ENCODE measurements around the gene FAM114A1. TPM values are rescaled to one million over a fixed set of nuclear protein-coding genes. Genes with fewer than 3 reads are reported as not detected.
"Not testable (repeated sequence)": the region's sequence is repeated elsewhere in the genome, so short reads cannot be mapped to it uniquely, and the experiment has no call there.

The FAM114A1 gene
- total RNA-seq, 1 experiment from 2014 or later, result 32.0 TPM

- H3K4me3 ChIP-seq (ENCODE audit: low read depth in 2 of 2, low read length in 2 of 2), result no peak overlapping the region
- CTCF ChIA-PET, result no interaction called here
- no peaks in the 10 kb centered on the region for H3K9me3 ChIP-seq (ENCODE audit: control insufficient read depth, insufficient read depth, low read depth, low read length)
- POLR2A ChIA-PET, result no interaction called here
- ATAC-seq, result no peak
- DNase-seq (ENCODE audit: low read depth, low spot score), result no peak
- no peaks in the 10 kb centered on the region for H3K36me3 ChIP-seq (ENCODE audit: control insufficient read depth, insufficient read depth, low read length)
- H3K27me3 ChIP-seq (ENCODE audit: control insufficient read depth, insufficient read depth, low read length), result no peaks in the 10 kb centered on the region
- no TSS peak for BruUV-seq (replicated peaks)
- intact Hi-C loops (cut with micrococcal nuclease; ENCODE audit: unreplicated experiment), result no loop called here
- TF ChIP-seq CTCF (IDR thresholded peaks at IDR 0.05), result no peak
- TF ChIP-seq TCF7L2 (IDR thresholded peaks at IDR 0.05; ENCODE audit: low read depth, low read length), result no peak
- TF ChIP-seq SIN3A (IDR thresholded peaks at IDR 0.05; ENCODE audit: borderline replicate concordance, insufficient read depth, low read depth, low read length), result no peak
- TF ChIP-seq POLR2AphosphoS5 (IDR thresholded peaks at IDR 0.05; ENCODE audit: low read depth, low read length), result no peak
- no peak for TF ChIP-seq REST (IDR thresholded peaks at IDR 0.05; ENCODE audit: insufficient read depth in 1 of 2, low read depth in 2 of 2, low read length in 1 of 2)
- H3K27ac ChIP-seq (ENCODE audit: low read length), result no peak overlapping the region
- in situ Hi-C loops (cut with HindIII; ENCODE audit: low pct_unique_long_range_greater_than_20kb, low sequenced_read_pairs), result no loop called here
- H3K4me1 ChIP-seq (ENCODE audit: control insufficient read depth, insufficient read depth, low read length), result no peaks in the 10 kb centered on the region
Observed at GRCh38 chr4:38911257-38911656, 43.7 kb downstream of the FAM114A1 start.

- ChIA-PET CTCF (no interaction called here), POLR2A (no interaction called here)
- in situ Hi-C loops (cut with HindIII; ENCODE audit: low pct_unique_long_range_greater_than_20kb, low sequenced_read_pairs) (no loop called here), intact Hi-C loops (cut with micrococcal nuclease; ENCODE audit: unreplicated experiment) (no loop called here)
- H3K4me3 ChIP-seq (ENCODE audit: low read depth in 2 of 2, low read length in 2 of 2), result no peak overlapping the region
- no peaks in the 10 kb centered on the region for H3K36me3 ChIP-seq (ENCODE audit: control insufficient read depth, insufficient read depth, low read length)
- no TSS peak for BruUV-seq (replicated peaks)
- no peak for TF ChIP-seq SIN3A (IDR thresholded peaks at IDR 0.05; ENCODE audit: borderline replicate concordance, insufficient read depth, low read depth, low read length)
- DNase-seq (ENCODE audit: low read depth, low spot score) (no peak), ATAC-seq (no peak)
- no peaks in the 10 kb centered on the region for H3K27me3 ChIP-seq (ENCODE audit: control insufficient read depth, insufficient read depth, low read length)
- H3K4me1 ChIP-seq (ENCODE audit: control insufficient read depth, insufficient read depth, low read length), result no peaks in the 10 kb centered on the region
- no peak overlapping the region for H3K27ac ChIP-seq (ENCODE audit: low read length)
- H3K9me3 ChIP-seq (ENCODE audit: control insufficient read depth, insufficient read depth, low read depth, low read length), result no peaks in the 10 kb centered on the region
Observed at GRCh38 chr4:38914854-38915253, 47.2 kb downstream of the FAM114A1 start.

GRCh38 chr4:38916267-38916666, 48.7 kb downstream of the FAM114A1 start:
- DNase-seq (ENCODE audit: low read depth, low spot score); H3K27ac ChIP-seq (ENCODE audit: low read length); H3K4me1 ChIP-seq (ENCODE audit: control insufficient read depth, insufficient read depth, low read length); H3K36me3 ChIP-seq (ENCODE audit: control insufficient read depth, insufficient read depth, low read length); H3K4me3 ChIP-seq (ENCODE audit: low read depth in 2 of 2, low read length in 2 of 2); BruUV-seq (replicated peaks); intact Hi-C loops (cut with micrococcal nuclease; ENCODE audit: unreplicated experiment); H3K27me3 ChIP-seq (ENCODE audit: control insufficient read depth, insufficient read depth, low read length); H3K9me3 ChIP-seq (ENCODE audit: control insufficient read depth, insufficient read depth, low read depth, low read length); ATAC-seq; POLR2A ChIA-PET; in situ Hi-C loops (cut with HindIII; ENCODE audit: low pct_unique_long_range_greater_than_20kb, low sequenced_read_pairs); CTCF ChIA-PET: not testable (repeated sequence)
